Hematopoietic multipotent progenitor cell treated with erythropoietin and hydrocortisone succinate and interleukin-3 and kit ligand, for 4 days (in vitro differentiated cells): ENCODE results near the gene ACO2.
"Not testable (repeated sequence)": the region's sequence is repeated elsewhere in the genome, so short reads cannot be mapped to it uniquely, and the experiment has no call there.

Experiments
- DNase-seq: peaks from one replicate; pipeline ENCODE4 v3.0.0-alpha.2; 2015

The ACO2 gene

DNA sequence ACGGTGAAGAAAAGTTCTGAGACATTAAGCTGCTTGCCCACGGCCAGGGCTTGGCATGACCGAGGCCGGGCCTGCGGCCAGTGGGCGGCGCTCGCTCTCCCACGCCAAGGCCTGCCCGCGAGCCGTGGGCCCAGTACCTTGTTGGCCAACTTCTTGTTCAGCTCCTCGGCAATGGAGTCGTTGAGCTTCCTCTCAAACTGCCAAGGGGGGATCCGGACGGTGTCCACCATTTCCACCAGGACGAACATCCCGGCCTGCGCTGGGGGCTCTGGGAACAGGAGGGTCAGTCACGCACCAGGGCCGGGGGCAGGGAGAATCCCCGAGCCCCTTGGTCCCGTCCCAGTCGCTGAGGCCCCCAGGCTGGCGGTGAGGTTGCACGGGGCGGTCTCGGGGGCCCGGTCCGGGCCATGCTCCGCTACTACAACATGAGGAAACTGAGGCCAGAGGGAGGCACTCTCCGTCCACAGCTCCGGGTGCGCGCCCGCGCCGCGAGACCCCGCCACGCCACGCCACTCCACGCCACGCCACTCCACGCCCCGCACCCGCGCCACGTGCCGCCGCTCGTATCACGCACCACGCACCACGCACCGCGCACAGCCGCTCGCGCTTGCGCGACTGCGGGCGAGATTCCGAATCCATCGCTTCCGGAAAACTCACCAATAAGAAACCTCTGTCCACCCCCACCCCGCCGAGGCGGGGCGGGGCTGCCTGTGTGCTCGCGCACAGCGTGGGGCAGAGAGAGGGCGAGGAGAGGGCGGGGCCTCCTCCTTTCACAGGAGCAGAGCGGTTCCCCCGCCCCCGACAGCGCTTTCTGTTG, 75.1 kb downstream of the ACO2 start, which contains the start of gene POLR3H:
POLR3H (minus strand) TSS at position 617 of the 817 bp plus-strand sequence; CDS start at position 248, 369 bp downstream.
- peak; percentile 99 for DNase-seq

DNA sequence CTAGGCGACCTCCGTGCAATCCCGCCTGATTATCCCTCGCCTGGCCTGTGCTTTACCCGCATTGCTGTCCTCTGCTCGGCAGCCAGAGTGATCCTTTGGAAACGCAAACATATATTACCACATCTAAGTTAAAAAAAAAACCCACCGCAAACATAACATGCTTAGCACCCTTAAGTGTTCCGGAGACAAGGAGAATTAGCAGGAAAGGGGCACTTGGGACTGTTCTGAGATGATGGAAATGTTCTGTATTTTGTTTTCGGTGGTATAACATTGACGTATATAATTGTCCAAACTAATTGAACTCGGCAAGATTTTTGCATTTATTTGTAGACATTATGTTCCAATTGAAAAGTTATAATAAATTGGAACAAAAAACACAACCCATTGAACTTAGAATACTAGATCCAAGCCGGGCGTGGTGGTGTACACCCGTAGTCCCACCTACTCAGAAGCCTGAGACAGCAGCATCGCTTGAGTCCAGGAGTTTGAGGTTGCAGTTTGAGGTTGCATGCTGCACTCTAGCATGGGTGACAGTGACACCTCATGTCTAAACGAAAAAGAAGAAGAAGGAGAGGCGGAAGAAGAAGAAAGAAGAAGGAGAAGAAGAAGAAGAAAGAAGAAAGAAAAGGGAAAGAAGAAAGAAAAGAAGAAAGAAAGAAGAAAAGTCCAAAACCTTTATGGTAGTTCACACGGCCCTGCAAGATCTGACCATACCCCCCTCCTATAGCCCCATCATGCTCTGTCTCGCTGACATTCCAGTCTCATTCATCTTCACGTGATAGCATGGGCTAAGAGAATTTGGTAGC, 76.0 kb downstream of the ACO2 start:
- peak; percentile 35 for DNase-seq

DNA sequence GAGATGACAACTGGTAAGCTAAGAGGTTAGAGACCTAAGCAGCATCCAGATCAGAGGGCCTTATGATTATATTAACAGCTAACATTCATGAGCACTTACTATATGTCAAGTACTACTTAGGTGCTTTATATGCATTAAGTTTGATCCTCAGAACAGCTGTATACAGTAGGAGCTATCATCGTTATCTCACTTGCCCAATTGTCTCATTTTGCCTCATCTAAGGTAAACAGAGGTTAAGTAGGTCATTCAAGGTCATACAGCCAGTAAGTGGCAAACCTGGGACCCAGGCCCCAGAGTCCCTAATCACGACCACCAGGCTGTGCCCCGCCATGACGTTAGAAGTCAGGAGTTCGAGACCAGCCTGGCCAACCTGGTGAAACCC, 79.9 kb downstream of the ACO2 start:
- no peak for DNase-seq

DNA sequence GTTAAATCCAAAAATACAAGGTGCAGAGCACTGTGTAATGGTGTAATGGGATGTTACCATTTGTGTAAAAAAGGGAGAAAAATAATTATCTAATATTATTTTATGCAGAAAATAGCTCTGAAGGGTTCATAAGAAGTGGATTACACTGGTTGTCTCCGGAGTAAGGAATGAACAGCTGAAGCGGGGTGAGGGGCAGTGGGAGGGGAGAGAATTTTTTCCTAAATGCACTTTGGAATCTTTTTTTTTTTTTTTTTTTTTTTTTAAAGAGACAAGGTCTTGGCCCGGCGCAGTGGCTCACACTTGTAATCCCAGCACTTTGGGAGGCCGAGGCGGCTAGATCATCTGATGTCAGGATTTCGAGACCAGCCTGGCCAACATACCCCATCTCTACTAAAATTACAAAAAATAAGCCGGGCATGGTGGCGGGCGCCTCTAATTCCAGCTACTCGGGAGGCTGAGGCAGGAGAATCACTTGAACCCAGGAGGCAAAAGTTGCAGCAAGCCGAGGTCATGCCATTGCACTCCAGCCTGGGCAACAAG, 82.1 kb downstream of the ACO2 start:
- no peak for DNase-seq

DNA sequence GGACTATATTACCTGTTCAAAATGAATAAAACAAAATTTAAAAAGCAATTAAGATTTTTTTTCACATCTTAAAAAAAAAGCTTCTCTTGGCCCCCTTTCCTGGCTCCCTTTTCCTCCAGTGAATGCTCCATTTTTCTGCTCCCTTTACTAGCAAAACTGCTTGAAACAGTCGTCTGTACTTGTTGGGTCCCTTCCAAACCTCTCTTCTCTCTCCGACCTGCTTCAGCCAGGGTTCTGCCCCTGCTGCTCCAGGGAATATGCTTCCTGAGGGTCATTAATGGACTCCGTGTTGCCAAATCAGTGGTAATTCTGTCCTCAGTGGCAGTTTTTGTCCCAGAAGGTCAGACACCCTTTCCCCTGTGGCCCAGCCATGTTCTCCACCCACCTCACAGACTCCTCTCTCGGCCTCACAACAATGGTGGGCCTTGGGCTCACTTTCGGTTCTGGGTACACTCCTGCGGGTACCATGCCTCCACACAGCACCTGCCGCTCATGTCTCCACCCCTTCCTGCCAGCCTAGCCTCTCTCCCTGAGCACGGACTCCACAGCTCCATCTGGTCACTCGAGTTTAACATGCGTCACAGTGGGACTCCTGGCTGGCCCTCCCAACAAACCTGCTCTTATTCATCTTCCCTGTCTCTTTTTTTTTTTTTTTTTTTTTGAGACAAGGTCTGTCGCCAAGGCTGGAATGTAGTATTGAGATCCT, 83.1 kb downstream of the ACO2 start:
- DNase-seq = no peak

DNA sequence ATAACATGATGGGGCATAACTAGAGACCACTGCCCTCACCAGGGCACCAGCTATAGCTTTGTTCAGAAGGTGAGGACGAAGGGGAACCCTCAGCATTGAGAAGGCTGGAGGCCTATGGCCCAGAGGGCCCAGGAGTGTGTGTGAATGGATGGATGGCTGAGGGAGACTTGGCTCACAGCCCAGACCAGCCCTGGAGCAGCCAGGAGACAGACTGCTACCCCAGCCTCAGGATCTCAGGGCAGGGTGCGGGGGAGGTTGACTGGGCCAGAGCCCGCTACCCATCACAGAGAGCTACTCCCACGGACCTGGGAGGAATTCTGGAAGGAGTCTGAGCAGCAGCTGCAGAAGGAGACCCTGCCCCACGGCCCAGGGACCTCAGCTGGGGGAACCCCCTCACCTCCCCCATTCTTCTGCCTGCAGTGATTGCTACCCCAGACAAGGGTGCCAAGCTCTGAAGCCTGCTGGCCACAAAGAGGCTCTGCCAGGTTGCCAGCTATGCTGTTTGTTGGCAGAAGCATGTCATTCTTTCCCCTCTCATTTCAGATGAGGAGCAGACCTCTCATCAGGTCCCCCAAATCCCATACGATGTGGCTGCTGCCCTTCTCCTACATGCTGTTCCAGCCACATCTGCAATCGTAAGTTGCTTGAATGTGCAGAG, 86.5 kb downstream of the ACO2 start:
- no peak for DNase-seq

DNA sequence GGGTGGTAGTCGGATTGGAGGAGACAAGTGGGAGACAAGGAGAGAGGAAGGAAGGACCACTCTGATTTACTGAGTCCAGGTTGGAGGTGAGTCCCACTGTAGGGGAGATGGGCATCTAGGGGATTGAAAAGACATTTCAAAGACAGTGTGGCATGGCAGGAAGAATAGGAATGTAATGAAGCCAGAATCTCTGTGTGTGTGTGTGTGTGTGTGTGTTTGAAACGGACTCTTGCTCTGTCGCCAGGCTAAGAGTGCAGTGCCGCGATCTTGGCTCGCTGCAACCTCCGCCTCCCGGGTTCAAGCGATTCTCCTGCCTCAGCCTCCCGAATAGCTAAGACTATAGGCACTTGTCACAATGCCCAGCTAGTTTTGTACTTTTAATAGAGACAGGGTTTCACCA, 87.6 kb downstream of the ACO2 start:
- no peak for DNase-seq

DNA sequence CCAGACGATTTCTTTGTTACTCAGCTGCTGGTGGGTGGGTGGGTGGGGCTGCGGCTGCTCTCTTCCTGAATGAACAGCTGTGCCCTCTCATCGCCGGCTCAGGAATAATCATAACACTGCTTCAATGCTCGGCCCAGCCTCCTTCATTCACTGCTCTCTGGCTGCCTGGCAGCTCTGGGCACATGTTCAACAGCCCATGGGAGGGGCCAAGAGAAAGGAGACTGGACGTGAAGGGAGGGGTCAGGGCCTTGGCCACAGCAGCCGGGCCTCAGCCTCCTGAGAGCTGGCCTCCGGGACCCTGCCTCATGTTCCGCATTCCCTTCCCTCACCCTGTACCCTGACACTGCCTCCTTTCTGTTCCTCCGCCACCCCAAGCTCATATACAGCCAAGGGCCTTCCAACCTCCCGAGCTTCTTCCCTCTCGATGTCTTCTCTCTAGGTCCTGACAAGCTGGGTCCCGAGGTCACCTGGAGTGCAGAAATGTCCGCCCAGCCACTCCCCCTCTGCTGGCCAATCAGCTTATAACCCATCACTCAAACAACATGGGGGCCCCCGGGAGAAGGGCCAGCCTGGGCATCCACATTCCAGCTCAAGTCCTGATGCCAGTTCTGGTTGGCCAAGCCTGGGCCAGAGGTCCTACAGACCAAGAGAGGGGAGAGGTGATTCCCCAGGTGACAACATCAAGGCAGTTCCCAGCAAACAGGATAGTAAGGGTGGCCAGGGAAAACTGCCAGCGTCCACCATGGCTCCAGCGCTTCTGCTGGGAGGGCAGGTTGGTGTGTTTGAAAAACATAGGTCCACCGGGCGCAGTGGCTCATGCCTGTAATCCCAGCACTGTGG, 88.7 kb downstream of the ACO2 start:
- DNase-seq = no peak

DNA sequence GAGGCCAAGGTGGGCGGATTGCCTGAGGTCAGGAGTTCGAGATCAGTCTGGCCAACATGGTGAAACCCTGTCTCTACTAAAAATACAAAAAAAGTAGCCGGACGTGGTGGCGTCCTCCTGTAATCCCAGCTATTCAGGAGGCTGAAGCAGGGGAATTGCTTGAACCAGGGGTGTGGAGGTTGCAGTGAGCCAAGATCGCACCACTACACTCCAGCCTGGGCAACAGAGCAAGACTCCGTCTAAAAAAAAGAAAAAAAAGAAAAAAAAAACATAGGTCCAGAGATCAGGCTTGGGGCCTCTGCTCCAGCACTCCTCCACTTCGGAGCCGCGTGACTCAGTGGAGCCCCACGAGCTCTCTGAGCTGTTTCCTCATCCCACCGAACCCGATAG, 89.3 kb downstream of the ACO2 start:
- not testable (repeated sequence) for DNase-seq

DNA sequence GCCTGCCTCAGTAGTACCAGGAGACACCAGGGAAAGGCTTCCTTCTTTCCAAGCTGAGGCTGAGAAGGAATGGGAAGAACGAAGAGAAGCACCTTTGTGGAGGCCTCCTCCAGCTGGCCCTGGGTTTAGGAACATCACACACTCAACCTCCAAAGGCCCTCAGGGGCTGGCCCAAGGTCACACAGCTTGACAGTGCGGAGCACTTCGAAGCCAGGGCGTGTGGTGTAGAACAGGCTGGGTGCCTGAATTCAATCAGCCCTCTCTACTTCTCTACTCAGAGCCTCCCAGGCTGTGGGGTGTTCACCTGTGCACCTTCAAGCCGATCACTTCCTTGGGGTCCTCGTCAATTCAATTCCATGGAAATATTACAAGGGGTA, 91.2 kb downstream of the ACO2 start:
- DNase-seq = no peak

DNA sequence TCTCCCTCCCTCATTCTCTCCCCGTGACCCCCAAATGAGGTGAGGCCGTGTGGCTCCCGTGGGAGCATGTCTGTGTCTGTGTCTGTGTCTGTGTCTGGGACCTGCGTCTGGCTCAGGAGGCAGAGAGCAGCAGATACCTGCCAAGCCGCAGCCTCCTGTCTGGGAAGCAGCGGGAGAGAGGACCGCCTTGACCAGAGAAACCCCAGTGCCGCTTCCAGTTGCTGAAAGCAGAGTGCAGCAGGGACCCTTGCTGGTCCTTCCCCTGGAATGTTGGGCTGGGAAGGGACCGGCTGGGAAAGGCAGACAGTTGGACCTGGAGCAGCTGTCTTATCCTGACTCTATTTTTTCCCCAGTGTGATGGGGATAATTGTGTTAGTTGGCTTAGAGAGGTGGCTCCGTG, 92.4 kb downstream of the ACO2 start:
- no peak for DNase-seq

DNA sequence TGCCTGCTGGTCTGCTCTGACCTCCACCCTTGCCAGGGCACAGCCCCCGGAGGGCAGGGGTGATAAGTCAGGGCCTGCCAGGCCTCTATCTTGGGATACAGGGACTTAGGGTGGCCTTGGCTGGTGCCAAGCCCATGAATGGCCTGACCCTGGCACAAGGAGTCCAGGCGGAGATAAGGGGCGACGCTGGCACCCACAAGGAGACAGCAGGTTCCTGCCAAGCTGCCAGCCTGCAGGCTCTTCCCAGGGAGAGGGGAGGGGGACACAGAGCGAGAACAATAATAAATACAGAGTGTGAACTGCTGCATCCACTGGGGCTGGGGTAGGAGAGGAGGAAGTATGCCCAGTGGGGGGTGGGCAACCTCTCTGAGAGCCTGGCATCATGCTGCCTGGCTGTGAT, 92.9 kb downstream of the ACO2 start:
- no peak for DNase-seq

DNA sequence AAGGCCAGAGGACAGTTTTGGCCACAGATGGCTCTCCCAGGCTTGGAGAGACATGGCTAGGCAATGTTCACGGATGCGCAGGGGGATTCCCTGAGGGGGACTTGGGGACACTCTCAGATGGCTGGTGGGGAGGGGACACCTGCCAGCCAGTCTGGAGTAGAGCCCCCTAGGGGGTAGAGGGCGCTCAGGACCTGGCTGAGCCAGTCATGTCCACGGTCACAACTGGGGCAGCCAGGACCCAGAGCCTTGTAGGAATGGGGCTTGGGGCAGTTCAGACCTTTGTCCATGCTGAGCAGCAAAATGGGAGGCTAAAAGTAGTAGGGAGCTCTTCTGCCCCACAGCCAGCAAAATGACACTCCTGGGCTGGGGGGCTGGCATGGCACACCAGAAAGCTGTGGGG, 93.5 kb downstream of the ACO2 start:
- DNase-seq = no peak

DNA sequence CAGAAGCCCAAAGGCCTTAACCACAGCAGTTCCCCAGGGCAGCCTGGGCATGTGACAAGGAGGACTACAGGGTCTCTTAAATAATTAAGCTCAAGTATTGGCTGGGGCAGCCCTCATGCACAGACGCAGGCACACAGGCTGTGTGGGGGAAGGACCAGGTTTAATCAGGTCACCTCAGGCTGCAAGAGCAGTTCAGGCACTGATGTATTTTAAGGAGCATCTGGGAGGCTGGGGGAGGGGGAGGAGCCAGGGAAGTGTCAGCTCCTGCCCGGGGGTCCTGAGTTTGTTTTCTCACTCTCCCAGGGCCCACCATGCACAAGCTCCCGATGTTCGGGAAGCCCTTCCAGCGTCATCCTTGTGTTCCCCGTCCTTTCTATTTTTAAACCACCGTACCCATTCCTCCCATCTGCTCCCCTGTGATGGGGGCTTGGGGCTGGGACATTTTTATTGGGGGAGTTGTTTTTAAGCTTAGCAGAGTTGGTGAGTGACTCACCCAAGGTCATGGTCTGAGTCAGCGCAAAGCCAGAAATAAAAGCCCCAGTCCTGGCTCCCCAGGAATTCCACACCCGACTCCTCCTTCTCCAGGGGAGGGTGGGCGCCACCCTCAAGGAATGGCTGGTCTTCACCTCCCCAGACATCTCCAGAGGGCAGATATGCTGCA, 94.3 kb downstream of the ACO2 start:
- DNase-seq = no peak

DNA sequence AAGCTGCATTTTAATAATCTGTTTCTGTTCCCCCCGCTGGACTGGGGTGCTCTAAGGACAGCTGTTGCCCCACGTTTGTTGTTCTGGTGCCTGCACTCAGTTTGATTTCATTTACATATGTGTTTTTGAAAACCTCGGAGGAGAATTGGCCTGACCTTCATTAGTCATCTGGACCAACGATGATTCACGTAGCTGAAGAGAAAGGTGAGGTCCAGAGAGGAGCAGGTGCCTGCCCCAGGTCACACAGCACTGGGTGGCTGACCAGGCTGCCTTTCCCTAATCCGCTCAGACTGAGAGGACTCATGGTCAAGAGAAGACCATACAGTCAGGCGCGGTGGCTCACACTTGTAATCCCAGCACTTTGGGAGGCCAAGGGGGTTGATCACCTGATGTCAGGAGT, 95.6 kb downstream of the ACO2 start:
- no peak for DNase-seq

DNA sequence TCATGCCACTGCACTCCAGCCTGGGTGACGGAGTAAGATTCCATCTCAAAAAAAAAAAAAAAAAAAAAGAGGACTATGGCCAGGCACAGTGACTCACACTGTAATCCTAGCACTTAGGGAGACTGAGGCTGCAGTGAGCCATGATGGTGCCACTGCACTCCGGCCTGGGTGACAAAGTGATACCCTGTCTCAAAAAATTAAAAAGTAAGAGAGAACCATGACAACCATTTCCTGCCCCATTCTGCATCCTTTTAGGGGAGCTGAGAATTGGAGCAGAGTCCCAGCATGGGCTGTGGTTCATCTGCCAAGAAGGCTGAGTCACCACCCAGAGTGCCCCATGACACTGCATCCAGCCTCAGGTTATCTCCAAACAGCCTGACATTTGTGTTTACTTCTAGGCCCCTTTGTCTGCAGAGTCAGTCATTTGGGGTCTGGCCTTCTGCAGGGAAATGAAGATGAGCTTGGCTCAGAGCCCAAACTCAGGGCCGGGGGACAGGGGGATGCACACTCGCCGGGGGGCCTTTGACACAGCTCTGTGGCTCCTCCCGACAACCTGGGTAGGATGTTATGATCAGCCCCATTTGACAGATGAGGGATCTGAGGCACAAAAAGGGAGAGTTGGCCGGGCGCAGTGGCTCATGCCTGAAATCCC, 96.6 kb downstream of the ACO2 start:
- DNase-seq = peak; percentile 88

DNA sequence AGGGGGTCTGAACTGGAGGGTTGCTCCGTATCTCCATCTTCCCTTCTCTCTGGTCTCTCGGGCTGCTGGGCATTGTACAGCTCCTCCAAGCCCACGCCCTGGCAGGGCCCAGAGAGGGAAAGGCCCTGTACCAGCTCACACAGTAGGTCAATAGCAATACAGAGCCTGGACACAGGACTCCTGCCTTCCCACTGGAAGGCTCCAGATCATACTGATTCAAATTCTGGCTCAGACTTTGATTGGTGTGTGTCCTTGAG, 98.5 kb downstream of the ACO2 start:
- no peak for DNase-seq

DNA sequence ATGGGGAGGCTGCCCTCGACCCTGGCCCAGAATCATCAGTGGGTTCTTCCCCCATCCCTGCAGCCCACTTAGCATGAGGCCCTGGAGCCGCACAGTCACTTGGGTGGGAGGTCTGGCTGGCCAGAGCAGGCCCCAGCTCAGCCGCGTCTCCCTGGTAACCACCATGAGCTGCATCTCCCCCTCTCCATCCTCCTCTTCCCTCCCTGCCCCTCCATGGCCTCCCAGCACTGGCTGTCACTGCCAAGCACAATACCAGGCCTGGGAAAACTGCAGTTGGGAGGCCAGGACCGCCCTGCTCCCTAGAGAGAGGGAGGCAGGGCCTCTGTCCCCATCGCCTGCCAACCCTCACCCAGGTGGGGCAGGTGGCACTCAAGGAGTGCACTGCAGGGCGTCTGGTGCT, 99.9 kb downstream of the ACO2 start:
- DNase-seq = no peak

DNA sequence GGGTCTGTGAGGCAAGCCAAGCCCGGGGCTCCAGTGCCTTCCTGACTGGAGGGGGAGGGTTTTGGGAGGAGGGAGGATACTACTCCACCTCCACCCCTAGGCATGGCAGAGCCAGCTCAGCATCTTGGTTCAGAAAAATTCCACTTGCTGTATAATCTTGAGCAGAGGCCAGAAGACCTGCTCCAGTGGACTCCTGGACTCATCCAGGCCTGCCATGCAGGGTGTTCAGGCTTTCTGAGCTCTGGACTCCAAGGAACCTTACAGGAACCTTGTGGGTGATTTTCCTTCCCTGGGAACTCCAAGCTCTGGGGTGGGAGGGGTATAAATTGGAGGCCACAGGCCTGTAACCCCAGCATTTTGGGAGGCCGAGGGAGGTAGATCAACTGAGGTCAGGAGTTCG, 101.3 kb downstream of the ACO2 start:
- DNase-seq = no peak

DNA sequence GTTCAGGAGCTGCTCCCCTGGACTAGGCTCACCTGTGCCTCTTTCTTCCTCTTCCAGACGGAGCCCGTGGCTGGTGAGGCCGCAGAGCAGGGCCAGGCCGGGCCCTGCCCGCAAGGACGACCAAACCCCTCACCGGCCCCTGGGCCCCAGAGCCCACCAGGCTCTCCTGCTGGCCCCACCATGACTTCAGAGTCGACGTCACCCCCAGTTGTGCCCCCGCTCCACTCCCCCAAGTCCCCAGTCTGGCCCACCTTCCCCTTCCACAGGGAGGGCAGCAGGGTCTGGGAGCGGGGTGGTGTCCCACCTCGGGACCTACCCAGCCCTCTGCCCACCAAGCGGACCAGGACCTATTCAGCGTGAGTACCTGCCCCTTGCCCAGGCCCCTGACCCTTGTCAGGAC, 102.9 kb downstream of the ACO2 start:
- DNase-seq = no peak

DNA sequence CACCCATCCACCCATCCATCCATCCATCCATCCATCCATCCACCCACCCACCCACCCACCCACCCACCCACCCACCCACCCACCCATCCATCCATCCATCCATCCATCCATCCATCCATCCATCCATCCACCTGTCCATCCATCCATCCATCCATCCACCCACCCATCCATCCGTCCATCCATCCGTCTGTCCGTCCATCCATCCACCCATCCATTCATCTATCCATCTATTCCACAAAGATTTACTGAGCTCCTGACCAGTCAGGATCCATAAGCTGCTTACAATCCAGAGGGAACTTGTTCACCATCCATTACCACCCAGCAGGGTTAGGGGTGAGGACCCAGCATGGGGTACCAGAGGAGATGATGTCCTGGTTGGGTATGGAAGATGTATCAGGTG, 103.4 kb downstream of the ACO2 start:
- not testable (repeated sequence) for DNase-seq
